8988T (cell line): Measurements from ENCODE around the gene CALML4.
A peak's percentile ranks its signal among the peaks of the same experiment; 100 is the strongest.
"Not testable (repeated sequence)": the region's sequence is repeated elsewhere in the genome, so short reads cannot be mapped to it uniquely, and the experiment has no call there.

Experiments
- DNase-seq: peaks from one replicate; pipeline ENCODE4 v3.0.0; 2011

The CALML4 gene

GRCh38 chr15:68224546-68225250, 19.6 kb upstream of the CALML4 start:
- no peak for DNase-seq

DNA sequence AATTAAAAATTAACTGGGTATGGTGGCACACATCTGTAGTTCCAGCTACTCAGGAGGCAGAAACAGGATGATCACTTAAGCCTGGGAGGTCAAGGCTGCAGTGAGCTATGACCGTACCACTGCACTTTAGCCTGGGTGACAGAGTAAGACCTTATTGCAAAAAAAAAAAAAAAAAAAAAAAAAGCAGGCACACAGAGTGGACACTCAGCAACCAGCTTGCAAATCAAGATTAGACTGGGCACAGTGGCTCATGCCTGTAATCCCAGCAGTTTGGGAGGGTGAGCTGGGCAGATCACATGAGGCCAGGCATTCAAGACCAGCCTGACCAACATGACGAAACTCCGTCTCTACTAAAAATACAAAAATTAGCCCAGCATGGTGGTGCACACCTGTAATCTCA, 19.0 kb upstream of the CALML4 start:
- no peak for DNase-seq

DNA sequence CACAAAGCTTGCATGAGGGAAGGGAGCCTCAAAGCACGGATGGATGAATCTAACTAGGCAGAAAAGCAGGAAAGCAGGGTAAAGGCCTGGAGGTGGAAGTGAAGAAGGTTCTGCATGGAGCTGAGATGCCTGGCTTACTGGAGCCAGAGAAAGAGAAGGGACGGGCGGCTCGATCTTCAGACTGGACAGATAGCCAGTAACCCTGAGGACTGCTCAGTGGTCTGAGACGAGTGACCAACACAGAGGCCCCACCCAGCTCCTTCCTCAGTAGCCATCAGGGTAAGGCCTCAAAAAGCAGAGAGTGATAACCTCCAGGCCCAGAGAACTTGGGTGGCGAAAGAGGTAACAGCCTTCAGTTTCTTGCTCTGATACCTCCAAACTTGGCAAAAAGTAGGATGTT, 18.0 kb upstream of the CALML4 start:
- no peak for DNase-seq

GRCh38 chr15:68222432-68222743, 17.3 kb upstream of the CALML4 start:
- not testable (repeated sequence) for DNase-seq

- DNase-seq, result not testable (repeated sequence)
Observed at GRCh38 chr15:68221530-68222431, 16.6 kb upstream of the CALML4 start.

DNA sequence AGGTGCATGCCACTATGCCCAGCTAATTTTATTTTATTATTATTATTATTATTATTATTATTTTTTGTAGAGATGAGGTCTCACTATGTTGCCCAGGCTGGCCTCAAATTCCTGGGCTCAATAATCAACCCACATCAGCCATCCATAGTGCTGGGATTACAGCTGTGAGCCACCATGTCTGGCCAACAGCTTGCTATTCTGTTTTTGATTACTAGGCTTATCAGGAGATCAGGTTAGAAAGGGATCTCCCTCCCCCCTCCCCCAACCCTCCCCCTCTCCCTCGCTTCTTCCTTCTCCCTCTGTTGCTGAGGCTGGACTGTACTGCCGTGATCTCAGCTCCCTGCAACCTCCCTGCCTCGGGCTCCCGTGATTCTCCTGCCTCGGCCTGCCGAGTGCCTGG, 15.8 kb upstream of the CALML4 start:
- DNase-seq, result no peak

DNA sequence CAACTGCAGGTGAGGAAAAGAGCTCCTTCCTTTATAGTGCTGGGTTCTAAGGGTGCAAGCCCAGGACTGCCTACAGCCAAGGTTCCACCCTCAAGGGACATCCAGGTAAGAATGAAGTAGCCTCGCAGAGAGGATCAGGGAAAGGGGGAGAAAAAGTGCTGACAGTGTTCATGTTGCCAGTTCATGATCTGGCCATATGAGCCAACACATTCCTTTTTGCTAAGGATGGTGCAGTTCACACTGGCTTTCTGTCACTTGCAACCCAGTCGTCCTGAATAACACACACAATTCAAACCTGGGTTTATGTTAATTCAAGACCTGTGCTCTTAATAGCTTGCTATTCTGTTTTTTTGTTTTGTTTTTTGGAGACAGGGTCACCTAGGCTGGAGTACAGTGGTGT, 15.4 kb upstream of the CALML4 start:
- no peak for DNase-seq

- DNase-seq, result no peak
Observed at GRCh38 chr15:68218847-68219798, 14.0 kb upstream of the CALML4 start.

DNA sequence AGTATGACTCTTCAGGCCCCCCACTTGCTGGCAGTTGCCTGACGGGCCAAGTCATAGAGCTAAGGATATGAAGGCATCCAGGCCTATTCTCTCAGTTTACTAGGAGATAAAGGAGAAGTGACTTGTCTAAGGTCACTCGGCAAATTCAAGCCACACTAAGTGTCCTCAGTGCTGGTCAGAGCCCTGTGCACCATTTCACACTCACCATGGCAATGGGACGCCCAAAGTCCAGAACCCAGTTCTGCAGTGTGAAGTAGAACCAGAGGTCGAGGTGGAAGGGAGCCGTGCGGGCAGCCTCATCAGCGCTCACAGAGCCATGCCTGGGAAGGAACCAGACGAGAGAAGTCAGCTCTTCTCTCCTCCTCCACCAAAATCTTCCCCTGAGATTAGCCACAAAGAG, 13.2 kb upstream of the CALML4 start:
- no peak for DNase-seq

- no peak for DNase-seq
Observed at GRCh38 chr15:68217341-68217740, 12.2 kb upstream of the CALML4 start.

GRCh38 chr15:68214838-68215254, 9.7 kb upstream of the CALML4 start:
- no peak for DNase-seq

GRCh38 chr15:68213991-68214837, 9.1 kb upstream of the CALML4 start:
- DNase-seq, result no peak

DNA sequence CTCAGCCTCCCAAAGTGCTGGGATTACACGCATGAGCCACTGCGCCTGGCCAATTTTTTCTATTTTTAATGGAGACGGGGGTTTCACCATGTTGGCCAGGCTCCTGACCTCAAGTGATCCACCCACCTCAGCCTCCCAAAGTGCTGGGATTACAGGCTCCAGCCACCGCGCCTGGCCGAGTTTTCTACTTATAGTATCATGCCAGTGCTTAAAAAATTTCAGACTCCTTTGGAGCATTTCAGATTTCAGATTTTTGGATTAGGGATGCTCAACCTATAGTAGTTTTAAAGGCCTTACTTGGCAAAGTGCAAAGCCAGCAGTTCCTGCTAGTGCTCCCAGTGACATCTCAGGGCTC, 8.3 kb upstream of the CALML4 start:
- DNase-seq, result not testable (repeated sequence)

- DNase-seq, result no peak
Observed at GRCh38 chr15:68211656-68212320, 6.7 kb upstream of the CALML4 start.

DNA sequence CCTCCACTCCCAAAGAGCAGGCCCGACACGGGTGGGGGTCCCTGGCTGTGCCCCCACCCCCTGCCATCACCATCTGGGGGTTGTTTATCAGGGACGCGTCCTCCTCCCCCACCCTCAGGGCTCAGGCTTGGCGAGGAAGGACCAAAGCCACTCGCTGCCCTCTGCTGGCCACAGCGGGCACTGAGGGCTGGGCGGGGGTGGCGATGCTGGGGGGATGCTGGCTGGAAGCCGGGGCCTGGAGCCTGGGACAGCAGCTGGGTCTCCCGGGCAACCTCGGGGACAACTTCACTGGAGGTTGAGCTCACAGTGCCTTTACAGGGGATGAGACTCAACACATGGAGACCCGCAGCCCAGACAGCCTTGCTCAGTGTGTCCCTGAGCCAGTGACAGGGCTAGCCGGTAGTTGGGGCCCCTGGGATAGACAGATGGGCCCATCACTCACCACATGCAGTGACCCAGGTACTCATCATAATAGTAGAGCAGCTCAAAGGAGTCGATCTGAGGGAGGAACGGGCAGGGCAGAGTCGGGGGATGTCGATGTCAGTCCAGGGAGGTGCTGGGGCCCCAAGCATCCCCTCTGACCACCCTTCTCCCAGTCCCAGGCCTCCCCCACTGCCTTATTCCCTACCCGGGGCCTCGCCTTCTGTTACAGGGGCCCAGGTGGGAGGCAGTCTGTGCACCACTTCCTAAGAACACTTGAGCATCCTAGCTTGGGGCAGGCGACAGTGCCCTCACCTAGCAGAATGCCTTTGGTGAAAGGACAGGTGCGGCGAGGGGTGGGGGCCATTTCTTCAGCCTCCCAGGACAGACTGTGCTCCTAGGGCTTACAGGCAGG, 5.9 kb upstream of the CALML4 start:
- peak; percentile 56 for DNase-seq

- no peak for DNase-seq
Observed at GRCh38 chr15:68210409-68210756, 5.3 kb upstream of the CALML4 start.

GRCh38 chr15:68209735-68210408, 4.7 kb upstream of the CALML4 start:
- no peak for DNase-seq

GRCh38 chr15:68209272-68209671, 4.1 kb upstream of the CALML4 start:
- no peak for DNase-seq

DNA sequence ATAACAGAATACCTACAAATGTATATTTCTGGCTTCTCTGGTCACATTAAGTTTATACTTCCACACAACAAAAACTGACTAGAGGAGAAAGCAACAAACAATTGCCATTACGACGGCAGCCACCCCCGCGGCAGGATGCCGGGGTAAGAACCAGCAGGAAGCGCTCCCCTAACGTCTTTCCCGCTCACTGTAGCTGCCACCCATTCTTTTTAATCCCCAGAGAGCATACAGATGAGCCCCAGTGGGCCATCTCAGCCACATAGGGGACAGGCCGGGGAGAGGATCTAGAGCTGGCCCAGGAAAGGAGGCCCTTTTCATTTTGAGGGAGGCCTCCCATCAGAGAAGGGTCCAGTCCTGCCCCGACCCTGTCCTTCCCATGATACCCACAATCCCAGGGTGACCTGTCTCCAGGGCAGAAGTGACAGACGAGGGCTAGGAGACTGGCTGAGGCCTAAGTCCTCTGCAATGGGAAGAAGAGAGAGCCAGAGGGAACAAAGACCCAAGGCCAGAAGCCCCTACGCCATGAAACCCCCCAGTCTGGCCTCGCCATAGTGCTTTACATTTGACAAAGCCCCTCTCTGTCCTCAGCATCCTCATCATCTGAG, 3.6 kb upstream of the CALML4 start:
- no peak for DNase-seq

DNA sequence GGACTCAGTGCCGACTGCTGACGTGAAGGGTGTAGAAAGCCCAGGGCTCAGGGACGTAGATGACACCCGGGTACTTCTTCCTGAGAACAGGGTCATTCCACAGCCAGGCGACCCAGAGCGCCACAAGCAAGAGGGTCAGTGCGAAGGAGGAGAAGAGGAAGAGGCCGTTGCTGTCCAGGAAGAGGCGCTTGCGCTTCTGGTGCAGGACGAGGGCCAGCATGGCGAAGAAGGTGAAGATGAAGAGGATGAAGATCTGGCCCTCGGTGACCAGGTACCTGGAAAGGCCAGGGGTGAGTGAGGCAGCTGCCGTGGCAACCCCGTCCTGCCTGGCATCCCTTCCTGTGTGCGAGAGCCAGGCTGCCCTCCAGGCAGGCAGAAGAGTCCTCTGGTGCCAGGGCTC, 3.0 kb upstream of the CALML4 start:
- DNase-seq, result no peak
